ENCODE results near the gene ANLN. TPM values are rescaled to one million over a fixed set of nuclear protein-coding genes. Genes with fewer than 3 reads are reported as not detected.

The ANLN gene
- total and polyA plus RNA-seq, 10 donors: 0.91 to 14.9 (median 3.2) TPM

GRCh38 chr7:36367561-36368077, 22.0 kb upstream of the ANLN start:
- Histone ChIP-seq H3K9me3 (no peaks in the 10 kb centered on the region), H3K36me3 (no peaks in the 10 kb centered on the region), H3K4me1 (peaks cover 0 to 17% (median 13%) of the 10 kb centered on the region in 6 donors), H3K27me3 (replicated peaks in 1 of 7) (peaks cover 0 to 28% (median 5%) of the 10 kb centered on the region in 7 donors), H3K4me3 (peak overlapping the region; percentile 64 to 84 (median 75)), H3K27ac (peak overlapping the region in 4 of 8 donors; percentile 47 to 80 (median 62))
- WGBS, 5 donors: 71 to 75% (median 73%) methylated on average over 16 of the region's 16 CpGs
- TF ChIP-seq POLR2A (IDR thresholded peaks at IDR 0.05): no peak
- TF ChIP-seq, protein P1, sequence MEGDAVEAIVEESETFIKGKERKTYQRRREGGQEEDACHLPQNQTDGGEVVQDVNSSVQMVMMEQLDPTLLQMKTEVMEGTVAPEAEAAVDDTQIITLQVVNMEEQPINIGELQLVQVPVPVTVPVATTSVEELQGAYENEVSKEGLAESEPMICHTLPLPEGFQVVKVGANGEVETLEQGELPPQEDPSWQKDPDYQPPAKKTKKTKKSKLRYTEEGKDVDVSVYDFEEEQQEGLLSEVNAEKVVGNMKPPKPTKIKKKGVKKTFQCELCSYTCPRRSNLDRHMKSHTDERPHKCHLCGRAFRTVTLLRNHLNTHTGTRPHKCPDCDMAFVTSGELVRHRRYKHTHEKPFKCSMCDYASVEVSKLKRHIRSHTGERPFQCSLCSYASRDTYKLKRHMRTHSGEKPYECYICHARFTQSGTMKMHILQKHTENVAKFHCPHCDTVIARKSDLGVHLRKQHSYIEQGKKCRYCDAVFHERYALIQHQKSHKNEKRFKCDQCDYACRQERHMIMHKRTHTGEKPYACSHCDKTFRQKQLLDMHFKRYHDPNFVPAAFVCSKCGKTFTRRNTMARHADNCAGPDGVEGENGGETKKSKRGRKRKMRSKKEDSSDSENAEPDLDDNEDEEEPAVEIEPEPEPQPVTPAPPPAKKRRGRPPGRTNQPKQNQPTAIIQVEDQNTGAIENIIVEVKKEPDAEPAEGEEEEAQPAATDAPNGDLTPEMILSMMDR (IDR thresholded peaks at IDR 0.05 in 8 of 11, conservative IDR thresholded peaks at IDR 0.05 in 3 of 11): no peak
- intact Hi-C loops (cut with DNase I; ENCODE audit: low total_unique reads): no loop called here
- DNase-seq: peak; percentile 71

GRCh38 chr7:36368496-36368895, 21.2 kb upstream of the ANLN start:
- intact Hi-C loops (cut with DNase I; ENCODE audit: low total_unique reads): no loop called here
- Histone ChIP-seq H3K36me3 (no peaks in the 10 kb centered on the region), H3K9me3 (no peaks in the 10 kb centered on the region), H3K27me3 (replicated peaks in 1 of 7) (peaks cover 0 to 28% (median 5%) of the 10 kb centered on the region in 7 donors), H3K4me1 (peaks cover 0 to 17% (median 13%) of the 10 kb centered on the region in 6 donors), H3K27ac (no peak overlapping the region), H3K4me3 (no peak overlapping the region)
- DNase-seq: no peak
- WGBS, 5 donors: 75 to 87% (median 83%) methylated on average over 3 of the region's 3 CpGs
- no peak for TF ChIP-seq POLR2A (IDR thresholded peaks at IDR 0.05)
- TF ChIP-seq POLR2AphosphoS5 (IDR thresholded peaks at IDR 0.05): no peak

- intact Hi-C loops (cut with DNase I; ENCODE audit: low total_unique reads): no loop called here
- no peak overlapping the region for H3K4me3 ChIP-seq
- peaks cover 0 to 28% (median 5%) of the 10 kb centered on the region in 7 donors for H3K27me3 ChIP-seq (replicated peaks in 1 of 7)
- DNase-seq: no peak
- 89 to 96% (median 92%) methylated on average over 1 of the region's 1 CpG for WGBS, 5 donors
- H3K36me3 ChIP-seq: no peaks in the 10 kb centered on the region
- H3K4me1 ChIP-seq: peaks cover 0 to 17% (median 13%) of the 10 kb centered on the region in 6 donors
- TF ChIP-seq POLR2AphosphoS5 (IDR thresholded peaks at IDR 0.05) (no peak), POLR2A (IDR thresholded peaks at IDR 0.05) (no peak)
- TF ChIP-seq, protein P1 (IDR thresholded peaks at IDR 0.05 in 8 of 11, conservative IDR thresholded peaks at IDR 0.05 in 3 of 11): no peak
- no peak overlapping the region for H3K27ac ChIP-seq
- H3K9me3 ChIP-seq: no peaks in the 10 kb centered on the region
Measured at GRCh38 chr7:36369171-36369570, 20.5 kb upstream of the ANLN start.

DNA sequence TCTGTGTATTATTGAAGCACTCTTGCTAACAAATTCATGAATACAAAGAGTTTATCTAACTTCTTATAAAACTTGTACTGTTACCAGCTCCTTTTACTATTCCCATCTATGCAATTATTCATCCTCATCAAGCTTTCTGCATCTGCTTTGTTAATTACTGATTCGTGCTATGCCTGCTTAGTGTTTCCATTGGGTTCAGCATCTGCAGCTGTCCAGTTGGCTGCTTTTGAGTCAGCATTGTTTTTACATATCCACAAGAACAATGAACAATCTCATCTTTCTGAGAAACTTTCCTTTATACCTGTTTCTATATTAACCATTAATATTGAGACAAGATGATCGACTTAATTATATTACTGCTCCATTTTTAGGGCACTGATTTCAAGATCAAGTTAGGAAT, 19.6 kb upstream of the ANLN start:
- TF ChIP-seq, protein P1 (IDR thresholded peaks at IDR 0.05 in 8 of 11, conservative IDR thresholded peaks at IDR 0.05 in 3 of 11): no peak
- no peak for TF ChIP-seq POLR2A (IDR thresholded peaks at IDR 0.05)
- TF ChIP-seq POLR2AphosphoS5 (IDR thresholded peaks at IDR 0.05): no peak
- Histone ChIP-seq H3K27me3 (replicated peaks in 1 of 7) (peaks cover 0 to 28% (median 5%) of the 10 kb centered on the region in 7 donors), H3K4me1 (peaks cover 0 to 17% (median 13%) of the 10 kb centered on the region in 6 donors), H3K9me3 (no peaks in the 10 kb centered on the region), H3K4me3 (no peak overlapping the region), H3K27ac (no peak overlapping the region), H3K36me3 (no peaks in the 10 kb centered on the region)
- intact Hi-C loops (cut with DNase I; ENCODE audit: low total_unique reads): no loop called here
- DNase-seq: no peak
- 78 to 95% (median 86%) methylated on average over 2 of the region's 2 CpGs for WGBS, 5 donors
